ENCODE results near the gene PHC1.

The PHC1 gene

DNA sequence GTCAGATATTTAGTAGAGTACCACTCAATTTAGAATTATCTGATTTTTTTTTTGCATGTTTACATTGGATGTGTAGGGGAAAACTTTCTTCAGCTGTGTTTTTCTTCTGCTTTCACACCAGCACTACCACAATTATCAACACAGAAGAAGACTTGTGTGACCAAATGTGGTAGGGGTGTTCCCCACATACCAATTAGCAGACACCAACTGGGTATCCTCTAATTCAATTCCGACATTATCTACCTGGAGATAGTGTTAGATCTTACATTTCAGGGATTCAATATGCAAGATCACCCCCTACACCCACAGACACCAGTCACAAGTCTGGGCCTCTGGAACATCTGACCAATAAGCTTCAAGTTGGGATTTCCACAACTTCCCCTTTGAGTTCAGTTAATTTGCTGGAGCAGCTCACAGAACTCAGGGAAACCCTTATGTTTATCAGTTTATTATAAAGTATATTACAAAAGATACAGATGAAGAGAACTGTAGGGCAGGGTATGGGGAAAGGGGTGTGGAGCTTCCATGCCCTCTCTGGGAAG lies 71.0 kb downstream of the PHC1 start:
- H3K27ac ChIP-seq (ENCODE audit: low read length, poor library complexity, severe bottlenecking), result no peak overlapping the region
- no peak overlapping the region for H3K4ac ChIP-seq (ENCODE audit: low read depth in 1 of 2, low read length in 2 of 2)
- H3K9me3 ChIP-seq (ENCODE audit: control insufficient read depth, low read length), result peaks cover 6% of the 10 kb centered on the region
- no peaks in the 10 kb centered on the region for H3K36me3 ChIP-seq (ENCODE audit: control insufficient read depth in 1 of 2, insufficient read depth in 2 of 2, low read depth in 1 of 2, low read length in 2 of 2)
- 57% methylated on average over 1 of the region's 1 CpG for WGBS
- DNase-seq, result no peak
- H3K4me1 ChIP-seq (ENCODE audit: control insufficient read depth, insufficient read depth, low read depth, low read length), result no peaks in the 10 kb centered on the region
- no peak overlapping the region for H2BK15ac ChIP-seq (ENCODE audit: low read depth, poor library complexity, severe bottlenecking)
- H3K23ac ChIP-seq (ENCODE audit: low read length in 2 of 2), result no peak overlapping the region
- H3K4me2 ChIP-seq (ENCODE audit: low read length, poor library complexity, severe bottlenecking), result no peak overlapping the region
- no peak overlapping the region for H2AFZ ChIP-seq (ENCODE audit: low read depth, low read length)
- H4K91ac ChIP-seq (ENCODE audit: low read length), result no peak overlapping the region
- no peak overlapping the region for H2BK5ac ChIP-seq (ENCODE audit: low read depth, low read length, poor library complexity, severe bottlenecking)
- no peak overlapping the region for H3K14ac ChIP-seq (ENCODE audit: low read length in 2 of 2)
- H2AK5ac ChIP-seq (ENCODE audit: low read length, severe bottlenecking), result no peak overlapping the region
- no peak overlapping the region for H3K18ac ChIP-seq (ENCODE audit: low read depth in 1 of 2, low read length in 2 of 2)
- H3K27me3 ChIP-seq (ENCODE audit: control insufficient read depth in 1 of 2, insufficient read depth in 1 of 2, low read length in 2 of 2), result no peaks in the 10 kb centered on the region
- no peak overlapping the region for H3K9ac ChIP-seq (ENCODE audit: low read length)
- no peak overlapping the region for H2BK120ac ChIP-seq (ENCODE audit: low read depth, low read length)
- no peak overlapping the region for H4K8ac ChIP-seq (ENCODE audit: low read length)
- H3K4me3 ChIP-seq (ENCODE audit: insufficient read depth in 1 of 2, low read depth in 1 of 2, low read length in 2 of 2), result no peak overlapping the region
- H2BK12ac ChIP-seq (ENCODE audit: low read length in 2 of 2), result no peak overlapping the region
- H3K79me1 ChIP-seq (replicated peaks; ENCODE audit: low read length, poor library complexity, severe bottlenecking), result no peaks in the 10 kb centered on the region

GRCh38 chr12:8987163-8987562 lies 72.9 kb downstream of the PHC1 start:
- no peak for DNase-seq
- H3K4ac ChIP-seq (ENCODE audit: low read depth in 1 of 2, low read length in 2 of 2), result no peak overlapping the region
- no peak overlapping the region for H2BK120ac ChIP-seq (ENCODE audit: low read depth, low read length)
- H3K9me3 ChIP-seq (ENCODE audit: control insufficient read depth, low read length), result no peaks in the 10 kb centered on the region
- no peaks in the 10 kb centered on the region for H3K4me1 ChIP-seq (ENCODE audit: control insufficient read depth, insufficient read depth, low read depth, low read length)
- no peak overlapping the region for H3K9ac ChIP-seq (ENCODE audit: low read length)
- H3K27me3 ChIP-seq (ENCODE audit: control insufficient read depth in 1 of 2, insufficient read depth in 1 of 2, low read length in 2 of 2), result no peaks in the 10 kb centered on the region
- no peak overlapping the region for H2BK5ac ChIP-seq (ENCODE audit: low read depth, low read length, poor library complexity, severe bottlenecking)
- H3K14ac ChIP-seq (ENCODE audit: low read length in 2 of 2), result no peak overlapping the region
- no peak overlapping the region for H3K18ac ChIP-seq (ENCODE audit: low read depth in 1 of 2, low read length in 2 of 2)
- H3K4me2 ChIP-seq (ENCODE audit: low read length, poor library complexity, severe bottlenecking), result no peak overlapping the region
- H4K91ac ChIP-seq (ENCODE audit: low read length), result no peak overlapping the region
- H3K79me1 ChIP-seq (replicated peaks; ENCODE audit: low read length, poor library complexity, severe bottlenecking), result no peaks in the 10 kb centered on the region
- H3K27ac ChIP-seq (ENCODE audit: low read length, poor library complexity, severe bottlenecking), result no peak overlapping the region
- no peak overlapping the region for H2BK12ac ChIP-seq (ENCODE audit: low read length in 2 of 2)
- H3K23ac ChIP-seq (ENCODE audit: low read length in 2 of 2), result no peak overlapping the region
- no peaks in the 10 kb centered on the region for H3K36me3 ChIP-seq (ENCODE audit: control insufficient read depth in 1 of 2, insufficient read depth in 2 of 2, low read depth in 1 of 2, low read length in 2 of 2)
- H3K4me3 ChIP-seq (ENCODE audit: insufficient read depth in 1 of 2, low read depth in 1 of 2, low read length in 2 of 2), result no peak overlapping the region
- no peak overlapping the region for H2AK5ac ChIP-seq (ENCODE audit: low read length, severe bottlenecking)
- no peak overlapping the region for H2AFZ ChIP-seq (ENCODE audit: low read depth, low read length)
- H4K8ac ChIP-seq (ENCODE audit: low read length), result no peak overlapping the region
- no peak overlapping the region for H2BK15ac ChIP-seq (ENCODE audit: low read depth, poor library complexity, severe bottlenecking)

DNA sequence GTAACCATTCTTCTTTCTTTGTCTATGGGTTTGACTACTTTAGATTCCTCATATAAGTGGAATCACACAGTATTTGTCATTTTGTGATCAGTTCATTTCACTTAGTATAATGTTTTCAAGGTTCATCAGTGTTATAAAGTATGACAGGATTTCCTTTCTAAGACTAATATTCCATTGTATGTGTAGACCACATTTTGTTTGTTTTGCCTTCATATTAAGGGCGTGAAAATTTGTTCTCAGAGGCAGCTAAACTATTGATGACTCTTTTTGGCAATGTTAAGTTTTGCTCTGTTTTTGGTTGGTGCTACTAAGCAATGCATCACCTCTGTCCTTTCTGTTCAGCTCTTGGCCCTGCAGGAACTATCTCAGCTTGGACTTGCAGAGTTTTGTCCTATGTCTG lies 73.4 kb downstream of the PHC1 start:
- H3K9me3 ChIP-seq (ENCODE audit: control insufficient read depth, low read length), result no peaks in the 10 kb centered on the region
- DNase-seq, result no peak
- H3K4ac ChIP-seq (ENCODE audit: low read depth in 1 of 2, low read length in 2 of 2), result no peak overlapping the region
- H3K4me2 ChIP-seq (ENCODE audit: low read length, poor library complexity, severe bottlenecking), result no peak overlapping the region
- H2AFZ ChIP-seq (ENCODE audit: low read depth, low read length), result no peak overlapping the region
- H3K27ac ChIP-seq (ENCODE audit: low read length, poor library complexity, severe bottlenecking), result no peak overlapping the region
- H4K8ac ChIP-seq (ENCODE audit: low read length), result no peak overlapping the region
- H2BK5ac ChIP-seq (ENCODE audit: low read depth, low read length, poor library complexity, severe bottlenecking), result no peak overlapping the region
- no peak overlapping the region for H2BK120ac ChIP-seq (ENCODE audit: low read depth, low read length)
- no peak overlapping the region for H2BK15ac ChIP-seq (ENCODE audit: low read depth, poor library complexity, severe bottlenecking)
- no peaks in the 10 kb centered on the region for H3K4me1 ChIP-seq (ENCODE audit: control insufficient read depth, insufficient read depth, low read depth, low read length)
- H2AK5ac ChIP-seq (ENCODE audit: low read length, severe bottlenecking), result no peak overlapping the region
- no peak overlapping the region for H3K23ac ChIP-seq (ENCODE audit: low read length in 2 of 2)
- no peak overlapping the region for H2BK12ac ChIP-seq (ENCODE audit: low read length in 2 of 2)
- H3K14ac ChIP-seq (ENCODE audit: low read length in 2 of 2), result no peak overlapping the region
- H3K9ac ChIP-seq (ENCODE audit: low read length), result no peak overlapping the region
- 78% methylated on average over 1 of the region's 1 CpG for WGBS
- H3K4me3 ChIP-seq (ENCODE audit: insufficient read depth in 1 of 2, low read depth in 1 of 2, low read length in 2 of 2), result no peak overlapping the region
- no peaks in the 10 kb centered on the region for H3K36me3 ChIP-seq (ENCODE audit: control insufficient read depth in 1 of 2, insufficient read depth in 2 of 2, low read depth in 1 of 2, low read length in 2 of 2)
- H4K91ac ChIP-seq (ENCODE audit: low read length), result no peak overlapping the region
- no peaks in the 10 kb centered on the region for H3K27me3 ChIP-seq (ENCODE audit: control insufficient read depth in 1 of 2, insufficient read depth in 1 of 2, low read length in 2 of 2)
- no peak overlapping the region for H3K18ac ChIP-seq (ENCODE audit: low read depth in 1 of 2, low read length in 2 of 2)
- no peaks in the 10 kb centered on the region for H3K79me1 ChIP-seq (replicated peaks; ENCODE audit: low read length, poor library complexity, severe bottlenecking)

- Histone ChIP-seq H3K4me3 (ENCODE audit: insufficient read depth in 1 of 2, low read depth in 1 of 2, low read length in 2 of 2) (no peak within 1 kb of the TSS), H3K4me2 (ENCODE audit: low read length, poor library complexity, severe bottlenecking) (no peak within 1 kb of the TSS), H3K9me3 (ENCODE audit: control insufficient read depth, low read length) (no peaks in the 10 kb centered on the region), H3K79me1 (replicated peaks; ENCODE audit: low read length, poor library complexity, severe bottlenecking) (no peaks in the 10 kb centered on the region), H4K91ac (ENCODE audit: low read length) (no peak within 1 kb of the TSS), H2BK5ac (ENCODE audit: low read depth, low read length, poor library complexity, severe bottlenecking) (no peak within 1 kb of the TSS), H3K36me3 (ENCODE audit: control insufficient read depth in 1 of 2, insufficient read depth in 2 of 2, low read depth in 1 of 2, low read length in 2 of 2) (no peaks in the 10 kb centered on the region), H2BK12ac (ENCODE audit: low read length in 2 of 2) (no peak within 1 kb of the TSS), H3K4me1 (ENCODE audit: control insufficient read depth, insufficient read depth, low read depth, low read length) (no peaks in the 10 kb centered on the region), H3K23ac (ENCODE audit: low read length in 2 of 2) (no peak within 1 kb of the TSS), H2AK5ac (ENCODE audit: low read length, severe bottlenecking) (no peak within 1 kb of the TSS), H3K9ac (ENCODE audit: low read length) (no peak within 1 kb of the TSS), H4K8ac (ENCODE audit: low read length) (no peak within 1 kb of the TSS), H3K14ac (ENCODE audit: low read length in 2 of 2) (no peak within 1 kb of the TSS), H3K27me3 (ENCODE audit: control insufficient read depth in 1 of 2, insufficient read depth in 1 of 2, low read length in 2 of 2) (no peaks in the 10 kb centered on the region), H3K18ac (ENCODE audit: low read depth in 1 of 2, low read length in 2 of 2) (no peak within 1 kb of the TSS), H3K4ac (ENCODE audit: low read depth in 1 of 2, low read length in 2 of 2) (no peak within 1 kb of the TSS), H2AFZ (ENCODE audit: low read depth, low read length) (no peak within 1 kb of the TSS), H3K27ac (ENCODE audit: low read length, poor library complexity, severe bottlenecking) (no peak within 1 kb of the TSS), H2BK120ac (ENCODE audit: low read depth, low read length) (no peak within 1 kb of the TSS), H2BK15ac (ENCODE audit: low read depth, poor library complexity, severe bottlenecking) (no peak within 1 kb of the TSS)
- 92% methylated on average over 2 of the region's 2 CpGs for WGBS
- no peak for DNase-seq
Observed at GRCh38 chr12:8989413-8989812, 75.1 kb downstream of the PHC1 start, which contains the start of gene KLRG1. Gene KLRG1, plus strand, starts transcription at chr12:8989546. Its CDS starts 90 bp downstream, at chr12:8989636.
